Measurements from ENCODE around the gene CD7. TPM values are rescaled to one million over a fixed set of nuclear protein-coding genes. Genes with fewer than 3 reads are reported as not detected.

The CD7 gene
- total RNA-seq, 1 donor from 2014 or later: not detected

DNA sequence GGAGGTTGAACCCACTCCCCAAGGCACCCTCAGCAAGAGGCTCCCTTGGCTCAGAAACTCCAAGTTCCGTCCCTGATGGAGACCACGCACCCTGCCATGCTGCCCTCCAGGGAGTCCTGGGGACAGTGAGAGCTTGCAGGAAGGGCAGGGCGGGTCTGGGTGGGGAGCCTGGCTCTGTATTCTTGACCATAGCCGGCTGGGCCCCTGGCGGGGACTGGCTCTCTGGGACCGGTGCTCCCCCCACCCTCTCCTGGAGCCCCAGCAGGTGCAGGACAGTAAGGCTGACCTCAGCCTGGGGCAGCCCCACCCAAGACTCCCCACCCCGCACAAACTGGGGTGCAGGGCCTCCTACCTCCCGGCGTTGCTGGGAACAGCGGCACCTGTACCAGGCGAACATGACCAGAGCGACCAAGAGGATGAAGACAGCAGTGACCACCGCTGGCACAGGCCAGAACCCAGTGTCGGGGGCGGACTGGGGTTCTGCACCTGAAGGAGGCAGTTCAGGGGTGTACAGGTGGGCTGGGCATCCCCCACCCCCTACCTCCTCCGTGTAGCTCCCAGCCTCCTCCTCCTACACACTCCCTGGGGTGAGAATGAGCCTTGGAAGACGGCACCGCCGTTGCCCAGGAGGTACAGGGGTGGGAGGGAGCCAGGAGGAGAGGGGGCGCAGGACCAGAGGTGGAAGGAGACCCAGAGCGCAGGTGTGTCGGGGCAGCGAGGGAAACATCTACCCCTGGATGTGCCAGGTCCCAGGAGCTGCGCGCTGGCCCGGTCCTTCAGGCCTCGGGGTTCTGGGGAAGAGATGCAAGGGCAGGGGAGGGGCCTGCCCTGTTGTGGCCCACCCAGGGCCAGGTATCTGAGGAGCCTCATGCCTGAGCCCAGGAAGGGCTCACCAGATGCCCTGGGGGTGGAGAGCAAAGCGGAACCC, 5.4 kb upstream of the CD7 start:
- Mint-ChIP-seq H3K9me3 (no peaks in the 10 kb centered on the region), H3K4me3 (no peak overlapping the region), H3K27ac (ENCODE audit: unreplicated experiment) (no peak overlapping the region), H3K36me3 (ENCODE audit: low read depth) (no peaks in the 10 kb centered on the region), H3K27me3 (ENCODE audit: low read depth) (peaks cover 12% of the 10 kb centered on the region), H3K4me1 (peaks cover 6% of the 10 kb centered on the region)
- no peak for DNase-seq (ENCODE audit: low read depth, low spot score)
- TF ChIP-seq, protein P1, sequence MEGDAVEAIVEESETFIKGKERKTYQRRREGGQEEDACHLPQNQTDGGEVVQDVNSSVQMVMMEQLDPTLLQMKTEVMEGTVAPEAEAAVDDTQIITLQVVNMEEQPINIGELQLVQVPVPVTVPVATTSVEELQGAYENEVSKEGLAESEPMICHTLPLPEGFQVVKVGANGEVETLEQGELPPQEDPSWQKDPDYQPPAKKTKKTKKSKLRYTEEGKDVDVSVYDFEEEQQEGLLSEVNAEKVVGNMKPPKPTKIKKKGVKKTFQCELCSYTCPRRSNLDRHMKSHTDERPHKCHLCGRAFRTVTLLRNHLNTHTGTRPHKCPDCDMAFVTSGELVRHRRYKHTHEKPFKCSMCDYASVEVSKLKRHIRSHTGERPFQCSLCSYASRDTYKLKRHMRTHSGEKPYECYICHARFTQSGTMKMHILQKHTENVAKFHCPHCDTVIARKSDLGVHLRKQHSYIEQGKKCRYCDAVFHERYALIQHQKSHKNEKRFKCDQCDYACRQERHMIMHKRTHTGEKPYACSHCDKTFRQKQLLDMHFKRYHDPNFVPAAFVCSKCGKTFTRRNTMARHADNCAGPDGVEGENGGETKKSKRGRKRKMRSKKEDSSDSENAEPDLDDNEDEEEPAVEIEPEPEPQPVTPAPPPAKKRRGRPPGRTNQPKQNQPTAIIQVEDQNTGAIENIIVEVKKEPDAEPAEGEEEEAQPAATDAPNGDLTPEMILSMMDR (conservative IDR thresholded peaks at IDR 0.05): no peak

DNA sequence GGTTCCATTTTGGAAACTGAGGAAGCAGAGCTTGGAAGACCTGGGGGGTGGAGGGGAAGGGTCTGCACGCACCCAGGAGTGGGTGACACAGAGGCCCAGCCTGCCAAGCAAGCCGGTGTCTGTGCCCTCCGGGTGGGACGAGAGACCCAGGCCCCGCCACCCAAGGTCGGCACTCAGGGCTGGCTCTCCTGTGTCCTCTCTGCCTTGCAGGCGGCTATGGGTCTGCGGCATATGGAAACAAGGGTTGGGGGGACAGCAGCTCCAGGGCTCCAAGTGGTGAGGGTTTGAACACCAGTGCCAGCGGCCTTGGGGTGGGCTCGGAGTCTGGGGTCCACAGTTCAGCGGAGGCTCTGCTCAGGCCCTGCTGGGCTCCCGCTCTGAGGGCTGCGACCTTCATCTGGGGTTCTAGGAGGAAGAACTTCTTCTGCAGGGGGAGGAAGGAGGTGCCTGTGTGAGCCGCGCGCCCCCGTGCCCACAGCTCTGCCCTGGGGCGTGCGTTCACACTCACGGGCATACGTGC, 4.6 kb upstream of the CD7 start:
- no peaks in the 10 kb centered on the region for H3K36me3 Mint-ChIP-seq (ENCODE audit: low read depth)
- H3K4me3 Mint-ChIP-seq: no peak overlapping the region
- no peaks in the 10 kb centered on the region for H3K4me1 Mint-ChIP-seq
- DNase-seq (ENCODE audit: low read depth, low spot score): no peak
- H3K27me3 Mint-ChIP-seq (ENCODE audit: low read depth): peaks cover 7% of the 10 kb centered on the region
- no peak overlapping the region for H3K27ac Mint-ChIP-seq (ENCODE audit: unreplicated experiment)
- no peaks in the 10 kb centered on the region for H3K9me3 Mint-ChIP-seq
- TF ChIP-seq, protein P1 (conservative IDR thresholded peaks at IDR 0.05): no peak

DNA sequence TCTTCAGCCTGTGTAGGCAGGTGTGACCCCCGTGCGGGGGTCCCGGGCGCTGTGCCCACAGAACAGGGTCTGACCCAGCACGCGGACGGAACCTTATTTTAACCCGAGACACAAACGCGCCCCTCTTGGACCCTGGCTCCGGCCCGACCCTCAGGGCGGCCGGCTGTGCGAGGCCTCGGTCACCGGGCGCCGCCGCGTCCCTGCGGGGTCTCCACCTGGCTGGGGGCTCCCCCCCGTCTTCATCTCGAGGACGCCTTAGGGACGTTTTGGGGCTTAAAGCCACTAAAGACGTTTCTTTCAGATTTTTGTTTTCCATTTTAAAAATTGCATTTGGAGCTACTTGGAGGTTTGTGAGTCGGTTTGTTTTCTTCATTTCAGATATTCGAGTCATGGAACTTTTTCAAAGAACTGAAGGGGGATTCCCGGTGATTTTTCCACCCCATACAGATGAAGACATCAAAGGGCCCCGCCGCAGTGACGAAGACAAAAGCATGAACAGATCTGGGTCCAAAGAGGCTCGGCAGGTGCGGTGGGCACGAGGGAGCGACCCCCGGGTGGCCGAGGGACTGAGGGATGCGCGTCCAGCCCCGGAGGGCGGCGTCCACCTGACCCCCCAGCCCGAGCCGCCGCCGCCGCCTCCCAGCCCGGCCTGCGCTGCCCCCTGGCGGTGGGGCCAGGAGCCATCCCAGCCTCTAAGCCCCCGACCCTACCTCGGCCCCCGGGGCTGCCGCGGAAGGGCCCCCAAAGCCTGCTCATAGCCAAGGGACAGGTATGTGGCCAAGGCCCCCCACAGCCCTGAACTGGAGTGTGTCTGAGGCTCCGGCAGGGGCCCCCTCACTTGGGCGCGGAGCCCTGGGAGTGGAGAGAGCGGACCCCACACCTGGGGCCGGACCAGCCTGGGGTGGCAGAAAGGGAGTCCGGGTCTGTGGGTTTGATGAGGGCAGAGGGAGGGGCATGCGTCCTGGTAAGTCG, 3.8 kb upstream of the CD7 start:
- no peaks in the 10 kb centered on the region for H3K9me3 Mint-ChIP-seq
- DNase-seq (ENCODE audit: low read depth, low spot score): peak; percentile 41
- peaks cover 7% of the 10 kb centered on the region for H3K27me3 Mint-ChIP-seq (ENCODE audit: low read depth)
- no peaks in the 10 kb centered on the region for H3K4me1 Mint-ChIP-seq
- no peaks in the 10 kb centered on the region for H3K36me3 Mint-ChIP-seq (ENCODE audit: low read depth)
- TF ChIP-seq, protein P1 (conservative IDR thresholded peaks at IDR 0.05): peak; percentile 77
- H3K4me3 Mint-ChIP-seq: no peak overlapping the region
- no peak overlapping the region for H3K27ac Mint-ChIP-seq (ENCODE audit: unreplicated experiment)

- Mint-ChIP-seq H3K9me3 (no peaks in the 10 kb centered on the region), H3K36me3 (ENCODE audit: low read depth) (no peaks in the 10 kb centered on the region), H3K27me3 (ENCODE audit: low read depth) (peaks cover 7% of the 10 kb centered on the region), H3K4me3 (no peak overlapping the region), H3K4me1 (peaks cover 7% of the 10 kb centered on the region), H3K27ac (ENCODE audit: unreplicated experiment) (no peak overlapping the region)
- TF ChIP-seq, protein P1 (conservative IDR thresholded peaks at IDR 0.05): no peak
- no peak for DNase-seq (ENCODE audit: low read depth, low spot score)
These were observed 2.9 kb upstream of the CD7 start for GRCh38 chr17:82320140-82320840.

GRCh38 chr17:82319619-82320062, 2.2 kb upstream of the CD7 start:
- Mint-ChIP-seq H3K4me1 (peaks cover 7% of the 10 kb centered on the region), H3K4me3 (no peak overlapping the region), H3K27me3 (ENCODE audit: low read depth) (peaks cover 7% of the 10 kb centered on the region), H3K27ac (ENCODE audit: unreplicated experiment) (no peak overlapping the region), H3K36me3 (ENCODE audit: low read depth) (no peaks in the 10 kb centered on the region), H3K9me3 (no peaks in the 10 kb centered on the region)
- TF ChIP-seq, protein P1 (conservative IDR thresholded peaks at IDR 0.05): no peak
- no peak for DNase-seq (ENCODE audit: low read depth, low spot score)

Measured in neural crest cell (in vitro differentiated cells).